Central memory CD8-positive, alpha-beta T cell (primary cell): ENCODE measurements around the gene SYCP2L.
"Not testable (repeated sequence)": the region's sequence is repeated elsewhere in the genome, so short reads cannot be mapped to it uniquely, and the experiment has no call there.

ENCODE experiments used
- ATAC-seq: fragments of 150-1000 bp; cut with Tn5 transposase; replicated peaks from 2 replicates; pipeline ENCODE4 v1.10.0; 2022; ENCODE audit warnings: mild to moderate bottlenecking, moderate FRiP score, moderate number of reproducible peaks; ENCODE audit not compliant: poor library complexity, severe bottlenecking; ENCODE audit errors: extremely low read depth
- DNase-seq, 2 donors: peaks; one replicate each; pipeline ENCODE4 v3.0.0; 2021; ENCODE audit warnings: low spot score in 2 of 2
- H3K27ac Mint-ChIP-seq: one replicate; pipeline ENCODE4 v1.8.0; 2022; ENCODE audit warnings: low read depth, mild to moderate bottlenecking, moderate library complexity, mixed read lengths
- H3K27me3 Mint-ChIP-seq: one replicate; pipeline ENCODE4 v1.8.0; 2022; ENCODE audit warnings: mixed read lengths
- H3K36me3 Mint-ChIP-seq: one replicate; pipeline ENCODE4 v1.8.0; 2022; ENCODE audit warnings: mild to moderate bottlenecking, moderate library complexity, mixed read lengths; ENCODE audit not compliant: insufficient read depth
- H3K4me1 Mint-ChIP-seq: one replicate; pipeline ENCODE4 v1.8.0; 2022; ENCODE audit warnings: mixed read lengths
- H3K4me3 Mint-ChIP-seq: one replicate; pipeline ENCODE4 v1.8.0; 2022; ENCODE audit warnings: mild to moderate bottlenecking, moderate library complexity, mixed read lengths
- H3K9me3 Mint-ChIP-seq: one replicate; pipeline ENCODE4 v1.8.0; 2022; ENCODE audit warnings: mixed read lengths

Gene SYCP2L

DNA sequence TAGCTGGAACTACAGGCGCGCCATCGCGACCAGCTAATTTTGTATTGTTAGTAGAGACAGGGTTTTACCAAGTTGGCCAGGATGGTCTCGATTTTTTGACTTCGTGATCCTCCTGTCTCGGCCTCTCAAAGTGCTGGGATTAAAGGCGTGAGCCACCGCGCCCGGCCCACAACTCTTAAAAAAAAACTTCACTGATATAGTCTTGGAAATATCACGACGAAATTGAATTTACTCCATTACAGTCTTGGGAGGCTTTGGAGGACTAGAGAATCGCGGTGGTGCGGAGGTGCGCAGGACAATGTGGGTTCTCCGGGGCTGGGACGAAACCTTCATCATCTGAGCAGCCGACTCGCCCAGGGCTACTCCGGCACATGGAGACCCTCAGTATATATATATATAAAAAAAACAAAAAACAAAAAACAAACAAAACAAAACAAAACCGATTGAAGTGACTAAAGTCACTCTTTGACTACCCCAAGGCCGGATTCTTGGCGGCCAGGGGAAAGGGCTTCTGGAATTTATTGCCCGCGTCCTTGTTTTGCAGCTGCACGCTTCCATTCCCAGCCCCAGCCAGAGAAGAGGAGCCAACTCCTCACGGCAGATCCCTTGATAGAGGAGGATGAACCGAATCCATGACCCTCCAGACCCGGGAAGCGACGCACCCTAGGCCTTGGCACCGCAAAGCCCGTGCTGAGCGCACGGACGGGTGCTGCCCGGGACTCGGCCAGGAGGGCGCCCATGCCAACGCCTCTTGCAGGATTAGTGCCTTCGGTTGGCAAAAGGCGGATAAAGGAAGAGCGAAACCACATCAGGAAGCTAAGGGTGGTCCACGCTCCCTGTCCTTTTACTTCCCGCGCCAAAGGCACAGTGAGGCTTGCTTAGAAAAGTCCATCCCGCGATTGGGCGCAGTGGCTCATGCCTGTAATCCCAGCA is 3.3 kb upstream of the SYCP2L start:
- H3K27ac Mint-ChIP-seq = no peak overlapping the region

DNA sequence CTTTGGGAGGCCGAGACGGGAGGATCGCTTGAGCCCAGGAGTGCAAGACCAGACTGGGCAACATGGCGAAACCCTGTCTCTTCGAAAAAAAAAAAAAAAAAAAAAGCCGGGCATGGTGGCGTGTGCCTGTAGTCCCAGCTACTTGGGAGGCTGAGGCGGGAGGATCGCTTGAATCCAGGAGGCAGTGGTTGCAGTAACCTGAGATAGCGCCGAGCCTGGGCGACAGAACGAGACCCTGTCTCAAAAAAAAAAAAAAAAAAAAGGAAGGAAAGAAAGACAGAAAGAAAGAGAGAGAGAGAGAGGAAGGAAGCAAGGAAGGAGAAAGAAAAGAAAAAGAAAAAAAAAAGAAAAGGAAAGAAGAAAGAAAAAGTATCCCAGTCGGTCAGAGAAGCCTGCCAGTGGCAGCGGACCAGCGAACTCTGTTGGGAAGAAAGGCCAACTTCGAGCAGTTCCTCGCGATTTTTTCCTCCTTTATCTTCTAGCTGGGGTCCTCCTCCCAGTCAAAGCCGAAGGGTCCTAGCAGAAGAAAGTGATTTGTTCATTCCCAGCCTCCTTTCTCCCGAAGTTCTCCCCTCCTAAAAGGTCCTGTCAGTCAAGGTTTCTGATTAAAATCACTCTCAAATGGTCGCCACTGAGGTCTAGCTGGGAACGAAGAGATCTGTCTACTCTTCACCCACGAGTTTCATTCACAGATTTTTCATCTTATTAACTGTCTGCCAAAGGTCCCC is 2.4 kb upstream of the SYCP2L start:
- Mint-ChIP-seq H3K36me3 (no peaks in the 10 kb centered on the region), H3K4me1 (no peaks in the 10 kb centered on the region), H3K9me3 (no peaks in the 10 kb centered on the region), H3K27me3 (peaks cover 92% of the 10 kb centered on the region), H3K27ac (no peak overlapping the region), H3K4me3 (no peak overlapping the region)
- ATAC-seq (no peak), DNase-seq (no peak)

More for the DNA sequence above, 3.3 kb upstream of the SYCP2L start:
- H3K4me3 Mint-ChIP-seq = no peak overlapping the region
- no peak for DNase-seq
- H3K4me1 Mint-ChIP-seq = no peaks in the 10 kb centered on the region
- peaks cover 87% of the 10 kb centered on the region for H3K27me3 Mint-ChIP-seq
- no peaks in the 10 kb centered on the region for H3K9me3 Mint-ChIP-seq
- ATAC-seq = no peak
- no peaks in the 10 kb centered on the region for H3K36me3 Mint-ChIP-seq

DNA sequence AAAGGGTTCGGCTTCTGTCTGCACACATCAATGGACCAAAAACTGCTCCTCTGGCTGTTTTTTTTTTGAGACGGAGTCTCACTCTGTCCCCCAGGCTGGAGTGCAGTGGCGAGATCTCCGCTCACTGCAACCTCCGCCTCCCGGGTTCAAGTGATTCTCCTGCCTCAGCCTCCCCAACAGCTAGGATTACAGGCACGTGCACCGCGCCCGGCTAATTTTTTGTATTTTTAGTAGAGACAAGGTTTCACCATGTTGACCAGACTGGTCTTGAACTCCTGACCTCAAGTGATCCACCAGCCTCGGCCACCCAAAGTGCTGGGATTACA is 524 bp upstream of the SYCP2L start:
- DNase-seq, H3K4me3 Mint-ChIP-seq, H3K9me3 Mint-ChIP-seq, H3K4me1 Mint-ChIP-seq, H3K27ac Mint-ChIP-seq, ATAC-seq, H3K36me3 Mint-ChIP-seq: not testable (repeated sequence)
- peaks cover 92% of the 10 kb centered on the region for H3K27me3 Mint-ChIP-seq

- Mint-ChIP-seq H3K4me1 (no peaks in the 10 kb centered on the region), H3K27ac (no peak overlapping the region)
Measured at GRCh38 chr6:10890151-10890550, 3.3 kb downstream of the SYCP2L start.

GRCh38 chr6:10891960-10892359 is 5.1 kb downstream of the SYCP2L start:
- no peak for DNase-seq
- Mint-ChIP-seq H3K9me3 (no peaks in the 10 kb centered on the region), H3K36me3 (no peaks in the 10 kb centered on the region), H3K27me3 (peaks cover 80% of the 10 kb centered on the region), H3K4me1 (no peaks in the 10 kb centered on the region), H3K4me3 (no peak overlapping the region), H3K27ac (no peak overlapping the region)
- ATAC-seq = no peak

More at GRCh38 chr6:10890151-10890550, 3.3 kb downstream of the SYCP2L start:
- no peak overlapping the region for H3K4me3 Mint-ChIP-seq
- no peaks in the 10 kb centered on the region for H3K9me3 Mint-ChIP-seq
- no peak for DNase-seq
- ATAC-seq = no peak
- H3K27me3 Mint-ChIP-seq = peaks cover 77% of the 10 kb centered on the region
- no peaks in the 10 kb centered on the region for H3K36me3 Mint-ChIP-seq

- Mint-ChIP-seq H3K36me3 (no peaks in the 10 kb centered on the region), H3K4me3 (no peak overlapping the region)
- no peak for ATAC-seq
Measured at GRCh38 chr6:10894958-10895357, 8.1 kb downstream of the SYCP2L start.

DNA sequence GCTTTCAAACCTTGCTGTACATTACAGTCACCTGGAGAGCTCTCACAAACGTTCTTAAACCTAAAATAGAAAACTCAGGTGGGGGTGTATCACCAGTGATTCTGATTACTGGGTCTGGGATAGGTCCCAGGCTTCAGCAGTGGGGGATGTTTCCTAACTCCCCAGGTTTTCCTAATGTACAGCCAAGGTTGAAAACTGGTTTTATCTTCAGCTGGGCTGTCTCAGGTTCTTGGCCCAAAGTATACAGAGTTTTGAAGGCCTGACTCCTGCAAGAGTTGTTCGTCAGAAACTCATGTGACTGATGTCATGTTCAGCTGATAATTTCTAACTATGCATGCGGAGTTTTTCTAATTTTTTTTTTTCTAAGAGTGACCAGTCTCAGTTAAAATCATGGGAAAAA is 9.8 kb downstream of the SYCP2L start:
- H3K36me3 Mint-ChIP-seq = no peaks in the 10 kb centered on the region
- H3K4me3 Mint-ChIP-seq = no peak overlapping the region
- ATAC-seq (no peak), DNase-seq (no peak)
- H3K27me3 Mint-ChIP-seq = peaks cover 33% of the 10 kb centered on the region
- no peak overlapping the region for H3K27ac Mint-ChIP-seq
- H3K9me3 Mint-ChIP-seq = no peaks in the 10 kb centered on the region
- H3K4me1 Mint-ChIP-seq = no peaks in the 10 kb centered on the region

More at GRCh38 chr6:10894958-10895357, 8.1 kb downstream of the SYCP2L start:
- peaks cover 50% of the 10 kb centered on the region for H3K27me3 Mint-ChIP-seq
- H3K4me1 Mint-ChIP-seq = no peaks in the 10 kb centered on the region
- H3K9me3 Mint-ChIP-seq = no peaks in the 10 kb centered on the region
- DNase-seq = no peak
- no peak overlapping the region for H3K27ac Mint-ChIP-seq

DNA sequence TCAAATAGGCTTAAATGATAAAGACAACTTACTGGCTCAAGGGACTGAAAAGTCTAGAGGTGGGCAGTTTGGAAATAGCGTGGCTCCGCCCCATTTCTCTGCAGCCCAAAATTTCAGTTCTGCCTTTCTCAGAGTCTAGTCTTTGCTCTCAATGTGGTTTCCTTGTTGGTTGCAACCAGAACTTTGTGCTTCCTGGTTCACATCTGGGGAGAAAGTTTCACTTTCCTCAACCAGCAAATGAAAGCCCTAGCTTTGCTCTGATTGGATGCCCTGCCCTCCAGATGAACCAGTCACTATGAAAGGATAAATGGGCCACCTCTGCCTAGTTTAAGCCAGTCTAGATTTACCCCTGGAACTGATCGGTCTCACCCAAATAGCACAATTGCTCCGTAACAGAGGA is 14.9 kb downstream of the SYCP2L start:
- H3K27me3 Mint-ChIP-seq = no peaks in the 10 kb centered on the region
- H3K4me3 Mint-ChIP-seq = peak overlapping the region; percentile 37
- no peaks in the 10 kb centered on the region for H3K36me3 Mint-ChIP-seq
- ATAC-seq (peak; percentile 60), DNase-seq (no peak)
- H3K9me3 Mint-ChIP-seq = no peaks in the 10 kb centered on the region
- H3K4me1 Mint-ChIP-seq = peaks cover 7% of the 10 kb centered on the region
- no peak overlapping the region for H3K27ac Mint-ChIP-seq

GRCh38 chr6:10904015-10904414 is 17.2 kb downstream of the SYCP2L start:
- no peak overlapping the region for H3K4me3 Mint-ChIP-seq
- H3K27ac Mint-ChIP-seq = no peak overlapping the region
- H3K27me3 Mint-ChIP-seq = peaks cover 12% of the 10 kb centered on the region
- ATAC-seq = no peak
- no peak for DNase-seq
- peaks cover 7% of the 10 kb centered on the region for H3K4me1 Mint-ChIP-seq
- H3K36me3 Mint-ChIP-seq = no peaks in the 10 kb centered on the region
- no peaks in the 10 kb centered on the region for H3K9me3 Mint-ChIP-seq

- no peak overlapping the region for H3K27ac Mint-ChIP-seq
- H3K4me3 Mint-ChIP-seq = no peak overlapping the region
- DNase-seq (no peak), ATAC-seq (no peak)
- no peaks in the 10 kb centered on the region for H3K4me1 Mint-ChIP-seq
- no peaks in the 10 kb centered on the region for H3K36me3 Mint-ChIP-seq
- H3K9me3 Mint-ChIP-seq = no peaks in the 10 kb centered on the region
- peaks cover 12% of the 10 kb centered on the region for H3K27me3 Mint-ChIP-seq
Measured at GRCh38 chr6:10908228-10908627, 21.4 kb downstream of the SYCP2L start.

DNA sequence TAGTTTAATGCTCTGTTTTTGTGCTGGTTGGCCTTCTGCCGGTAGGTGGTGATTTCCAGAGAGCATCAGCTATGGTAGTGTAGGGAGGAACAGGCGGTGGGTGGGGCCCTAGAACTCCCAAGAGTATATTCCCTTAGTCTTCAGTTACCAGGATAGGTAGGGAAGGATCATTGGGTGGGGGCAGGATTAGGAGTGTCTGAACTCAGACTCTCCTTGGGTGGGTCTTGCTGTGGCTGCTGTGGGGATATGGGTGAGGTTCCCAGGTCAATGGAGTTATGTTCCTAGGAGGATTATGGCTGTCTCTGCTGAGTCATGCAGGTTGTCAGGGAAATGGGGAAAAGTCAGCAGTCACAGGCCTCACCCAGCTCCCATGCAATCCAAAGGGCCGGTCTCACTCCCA is 32.7 kb downstream of the SYCP2L start:
- not testable (repeated sequence) for H3K36me3 Mint-ChIP-seq, H3K9me3 Mint-ChIP-seq, DNase-seq, H3K4me1 Mint-ChIP-seq, H3K27ac Mint-ChIP-seq, H3K4me3 Mint-ChIP-seq, ATAC-seq
- H3K27me3 Mint-ChIP-seq = peaks cover 46% of the 10 kb centered on the region

DNA sequence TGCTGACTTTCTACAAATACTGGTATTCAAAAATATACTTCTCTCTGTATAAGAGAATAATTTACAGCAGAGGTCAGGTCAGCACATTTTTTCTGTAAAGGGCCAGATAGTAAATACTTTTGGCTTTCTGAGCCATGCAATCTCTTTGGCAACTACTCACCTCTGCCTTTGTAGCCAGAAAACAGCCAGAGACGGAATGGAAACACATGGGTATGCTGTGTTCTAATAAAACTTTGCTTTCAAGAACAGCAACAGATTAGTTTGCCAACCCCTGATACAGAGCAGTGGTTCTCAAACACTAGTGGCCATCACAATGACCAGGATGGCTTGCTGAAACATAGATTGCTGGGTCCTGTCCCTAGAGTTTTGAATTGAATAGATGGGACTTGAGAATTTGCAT is 46.3 kb downstream of the SYCP2L start:
- DNase-seq = no peak
- Mint-ChIP-seq H3K4me3 (no peak overlapping the region), H3K36me3 (no peaks in the 10 kb centered on the region), H3K4me1 (no peaks in the 10 kb centered on the region), H3K9me3 (no peaks in the 10 kb centered on the region), H3K27ac (no peak overlapping the region), H3K27me3 (peaks cover 49% of the 10 kb centered on the region)
- no peak for ATAC-seq

- no peak overlapping the region for H3K27ac Mint-ChIP-seq
- DNase-seq = no peak
- H3K4me1 Mint-ChIP-seq = no peaks in the 10 kb centered on the region
- no peaks in the 10 kb centered on the region for H3K36me3 Mint-ChIP-seq
- peaks cover 6% of the 10 kb centered on the region for H3K9me3 Mint-ChIP-seq
- H3K27me3 Mint-ChIP-seq = peaks cover 24% of the 10 kb centered on the region
- H3K4me3 Mint-ChIP-seq = no peak overlapping the region
- no peak for ATAC-seq
Measured at GRCh38 chr6:10939840-10940239, 53.0 kb downstream of the SYCP2L start.
